Tibial nerve (tissue), 4 donors: Measurements from ENCODE around the gene CCNY. TPM values are rescaled to one million over a fixed set of nuclear protein-coding genes. Genes with fewer than 3 reads are reported as not detected.

Experiments used
- DNase-seq, 2 donors: peaks; one replicate each; pipeline ENCODE4 v3.0.0-alpha.2; 2019; ENCODE audit warnings: low spot score in 2 of 2
- H3K27ac ChIP-seq, 4 donors: fragments of 200-600 bp; sonication (generic) in 3 of 4; one replicate each; pipeline ENCODE4 v1.5.1; 2017 to 2019; ENCODE audit warnings: mild to moderate bottlenecking in 1 of 4
- H3K27me3 ChIP-seq, 2 donors: fragments of 200-600 bp; sonication (generic) in 1 of 2; one replicate each; pipeline versions ENCODE4 v1.5.1 to v1.6.0; 2017 to 2019
- H3K36me3 ChIP-seq, 3 donors: fragments of 200-600 bp; sonication (generic); one replicate each; pipeline ENCODE4 v1.5.1; 2018 to 2019
- H3K4me1 ChIP-seq, 4 donors: fragments of 200-600 bp; sonication (generic) in 3 of 4; one replicate each; pipeline ENCODE4 v1.5.1; 2017 to 2019
- H3K4me3 ChIP-seq, 4 donors: fragments of 200-600 bp; sonication (generic) in 3 of 4; one replicate each; pipeline ENCODE4 v1.5.1; 2017 to 2019; ENCODE audit warnings: mild to moderate bottlenecking in 1 of 4, moderate library complexity in 1 of 4
- H3K9me3 ChIP-seq, 4 donors: fragments of 200-600 bp; sonication (generic) in 3 of 4; one replicate each; pipeline ENCODE4 v1.5.1; 2017 to 2019
- CTCF ChIP-seq, 5 experiments: fragments of 200-600 bp in 3 of 5; fragments of 450-650 bp in 2 of 5; sonication (generic) in 3 of 5; IDR thresholded peaks; one replicate each; pipeline ENCODE4 v1.5.1; 2016 to 2019; ENCODE audit warnings: antibody characterized with exemption in 5 of 5, mild to moderate bottlenecking in 3 of 5, moderate library complexity in 2 of 5
- EP300 ChIP-seq, 2 donors: sonication (generic); formaldehyde crosslinking; IDR thresholded peaks; one replicate each; pipeline ENCODE4 v1.6.1; 2017; ENCODE audit warnings: antibody characterized with exemption in 2 of 2, mild to moderate bottlenecking in 1 of 2
- POLR2A ChIP-seq, 2 donors: fragments of 450-650 bp; IDR thresholded peaks; one replicate each; pipeline ENCODE4 v1.6.1; 2017; ENCODE audit warnings: antibody characterized with exemption in 2 of 2, mild to moderate bottlenecking in 2 of 2, moderate library complexity in 2 of 2
- WGBS, 2 donors: methylation state at CpG; one replicate each; pipeline ENCODE4 v1.1.5; 2018; 5-methylcytosine and 5-hydroxymethylcytosine counted together
- total RNA-seq, 4 donors: library from RNA; depleted of rRNA; stranded (reverse); fragments of >200 nt; gene quantifications; one replicate each; pipeline ENCODE4 v1.1.0, GENCODE V29; 2016

The CCNY gene
- total RNA-seq, 4 donors from 2014 or later = 24.3 to 27.6 (median 26.5) TPM

DNA sequence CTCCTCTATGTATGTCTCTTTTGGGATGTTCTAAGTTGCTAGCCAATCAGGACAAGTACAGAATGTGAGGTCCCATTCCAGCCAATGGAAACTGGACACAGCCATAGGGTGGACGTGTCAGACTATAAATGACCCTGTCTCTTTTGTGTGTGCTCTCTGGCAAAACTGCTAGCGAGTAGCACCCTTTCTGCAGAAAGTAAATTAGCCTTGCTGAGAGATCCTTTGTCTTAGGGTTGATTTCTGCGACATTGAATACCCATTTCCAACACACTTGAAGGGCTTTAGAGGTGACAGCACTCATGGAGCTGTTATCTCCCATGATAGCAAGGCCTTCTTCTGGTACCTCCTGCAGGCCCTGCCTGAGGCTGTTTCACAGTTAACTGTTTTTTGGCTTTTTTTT is 107.5 kb downstream of the CCNY start:
- H3K4me3 ChIP-seq = no peak overlapping the region
- peaks cover 0 to 37% (median 20%) of the 10 kb centered on the region in 4 donors for H3K4me1 ChIP-seq
- DNase-seq = no peak
- H3K27ac ChIP-seq = no peak overlapping the region
- peaks cover 0 to 5% (median 0%) of the 10 kb centered on the region in 3 donors for H3K36me3 ChIP-seq
- TF ChIP-seq POLR2A (IDR thresholded peaks at IDR 0.05) (no peak), CTCF (IDR thresholded peaks at IDR 0.05) (no peak), EP300 (IDR thresholded peaks at IDR 0.05) (no peak)
- peaks cover 0 to 30% (median 13%) of the 10 kb centered on the region in 4 donors for H3K9me3 ChIP-seq
- 93 to 96% methylated on average over 3 of the region's 3 CpGs for WGBS, 2 donors
- no peaks in the 10 kb centered on the region for H3K27me3 ChIP-seq

GRCh38 chr10:35445150-35445884 is 109.0 kb downstream of the CCNY start:
- TF ChIP-seq EP300 (IDR thresholded peaks at IDR 0.05) (no peak), POLR2A (IDR thresholded peaks at IDR 0.05) (no peak), CTCF (IDR thresholded peaks at IDR 0.05) (no peak)
- peaks cover under 1 to 52% (median 32%) of the 10 kb centered on the region in 4 donors for H3K4me1 ChIP-seq
- no peak for DNase-seq
- H3K27ac ChIP-seq = peak overlapping the region in 2 of 4 donors; percentile 18 to 80
- H3K36me3 ChIP-seq = peaks cover 0 to 5% (median 0%) of the 10 kb centered on the region in 3 donors
- WGBS, 2 donors = 81 to 84% methylated on average over 4 of the region's 4 CpGs
- no peaks in the 10 kb centered on the region for H3K27me3 ChIP-seq
- H3K9me3 ChIP-seq = peaks cover 0 to 24% (median 9%) of the 10 kb centered on the region in 4 donors
- no peak overlapping the region for H3K4me3 ChIP-seq

DNA sequence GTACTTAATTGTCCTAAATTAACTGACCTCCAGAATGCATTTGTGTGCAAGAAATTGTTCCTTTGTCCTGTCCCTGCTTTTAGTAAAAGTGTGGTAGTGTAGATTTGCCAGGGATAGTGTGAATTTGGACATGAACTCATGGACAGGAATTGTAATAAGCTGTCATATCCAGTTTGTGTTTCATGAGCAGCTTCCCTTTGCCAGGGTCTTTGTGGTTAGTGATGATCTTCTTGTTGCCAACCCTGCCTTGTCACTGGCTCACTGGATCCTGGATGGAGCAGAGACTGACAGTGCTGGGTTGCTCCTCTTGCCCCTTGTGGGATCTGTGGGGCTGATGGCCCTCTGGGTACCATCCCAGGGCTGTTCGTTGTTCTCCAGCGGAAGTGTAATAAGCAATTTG is 110.1 kb downstream of the CCNY start:
- H3K27me3 ChIP-seq = no peaks in the 10 kb centered on the region
- no peak for TF ChIP-seq POLR2A (IDR thresholded peaks at IDR 0.05)
- no peak for TF ChIP-seq CTCF (IDR thresholded peaks at IDR 0.05)
- TF ChIP-seq EP300 (IDR thresholded peaks at IDR 0.05) = no peak
- peak overlapping the region in 2 of 4 donors; percentile 14 to 80 for H3K27ac ChIP-seq
- H3K36me3 ChIP-seq = peaks cover 0 to 5% (median 0%) of the 10 kb centered on the region in 3 donors
- 94 to 95% methylated on average over 2 of the region's 2 CpGs for WGBS, 2 donors
- peaks cover 3 to 63% (median 43%) of the 10 kb centered on the region in 4 donors for H3K4me1 ChIP-seq
- no peak for DNase-seq
- peaks cover 0 to 24% (median 9%) of the 10 kb centered on the region in 4 donors for H3K9me3 ChIP-seq
- no peak overlapping the region for H3K4me3 ChIP-seq

DNA sequence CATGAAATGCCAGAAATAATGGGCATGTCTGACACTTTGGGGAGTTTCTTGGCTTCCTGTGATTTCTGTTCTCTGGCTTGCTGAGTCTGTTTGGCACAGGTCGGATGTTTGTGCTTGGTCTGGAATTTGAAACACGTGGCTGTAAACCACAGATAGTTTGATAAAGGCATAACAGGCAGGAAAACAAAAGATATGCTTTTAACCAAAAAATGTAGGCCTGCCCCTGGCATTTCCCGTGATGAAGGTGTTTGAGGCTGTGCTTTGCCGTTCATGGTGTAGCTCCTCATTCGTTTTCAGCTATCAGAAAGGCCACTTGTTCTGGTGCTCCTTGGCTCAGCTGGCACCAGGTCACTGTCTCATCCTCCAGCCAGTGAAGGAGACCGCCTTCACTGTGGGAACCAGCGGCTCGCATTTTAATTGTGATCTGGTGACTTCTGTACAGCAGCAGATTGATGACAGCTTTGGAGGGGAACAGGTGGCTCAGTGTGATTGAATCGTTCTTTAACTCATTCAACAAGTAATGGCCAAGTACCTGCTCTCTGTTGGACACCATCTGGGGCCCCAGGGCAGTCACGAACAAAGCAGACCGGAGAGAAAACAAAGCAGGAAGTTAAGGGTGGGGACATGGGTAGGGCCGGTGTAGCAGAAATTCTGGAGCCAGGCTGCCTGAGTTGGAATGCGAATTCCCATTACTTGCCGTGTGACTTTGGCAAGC is 111.5 kb downstream of the CCNY start:
- peaks cover 3 to 77% (median 52%) of the 10 kb centered on the region in 4 donors for H3K4me1 ChIP-seq
- TF ChIP-seq POLR2A (IDR thresholded peaks at IDR 0.05) (no peak), EP300 (IDR thresholded peaks at IDR 0.05) (peak in 1 of 2 donors; percentile 5)
- peaks cover 0 to 2% (median 0%) of the 10 kb centered on the region in 3 donors for H3K36me3 ChIP-seq
- peaks cover 0 to 19% (median 7%) of the 10 kb centered on the region in 4 donors for H3K9me3 ChIP-seq
- WGBS, 2 donors = 47 to 48% methylated on average over 14 of the region's 14 CpGs
- H3K27ac ChIP-seq = peak overlapping the region in 3 of 4 donors; percentile 5 to 80 (median 61)
- no peak overlapping the region for H3K4me3 ChIP-seq
- H3K27me3 ChIP-seq = no peaks in the 10 kb centered on the region
- DNase-seq = no peak

DNA sequence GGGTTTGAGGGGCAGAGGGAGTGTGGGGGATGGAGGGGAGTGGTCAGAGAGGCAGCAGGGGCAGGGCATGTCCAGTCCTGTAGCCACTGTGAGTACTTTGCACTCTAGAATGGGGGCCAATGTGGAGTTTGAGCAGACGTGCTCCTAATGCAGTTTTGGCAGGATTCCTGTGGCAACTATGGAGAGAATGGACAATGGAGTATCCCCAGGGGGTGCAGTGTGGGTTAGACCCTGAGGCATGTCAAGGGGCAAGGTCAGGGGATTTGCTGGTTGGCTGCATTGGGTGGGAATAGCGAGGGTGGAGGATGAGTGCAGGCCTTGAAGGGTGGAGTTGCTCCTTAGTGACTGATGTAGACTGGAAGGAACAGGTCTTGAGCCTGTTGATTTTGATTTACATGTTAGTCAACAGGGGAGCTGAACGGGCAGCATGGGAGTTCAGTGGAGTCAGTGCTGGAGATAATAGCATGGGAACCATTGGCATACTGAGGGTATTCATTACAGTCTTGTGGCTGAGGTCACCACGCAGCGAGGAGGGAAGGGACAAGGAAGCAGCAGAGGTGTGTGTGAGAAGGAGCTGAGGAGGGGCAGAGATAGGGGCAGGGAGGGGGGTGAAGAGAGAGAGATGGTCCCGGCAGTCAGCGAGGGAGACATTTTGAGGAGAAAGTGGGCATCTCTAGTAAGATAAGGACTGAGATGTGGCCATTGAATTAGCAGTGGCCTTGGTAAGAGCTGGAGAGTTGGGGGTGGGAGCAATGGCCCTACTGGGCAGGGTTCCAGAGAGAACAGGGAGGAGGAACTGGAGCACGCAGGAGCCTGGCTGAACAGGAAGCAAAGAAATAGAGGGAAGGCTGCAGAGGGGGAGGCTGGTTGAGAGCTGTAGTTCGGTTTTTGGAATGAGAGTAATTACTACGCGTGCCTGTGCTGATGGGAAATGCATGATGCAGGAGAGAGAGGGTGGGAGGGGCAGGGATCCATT is 112.7 kb downstream of the CCNY start:
- no peaks in the 10 kb centered on the region for H3K27me3 ChIP-seq
- no peak overlapping the region for H3K4me3 ChIP-seq
- 62 to 67% methylated on average over 11 of the region's 11 CpGs for WGBS, 2 donors
- H3K36me3 ChIP-seq = no peaks in the 10 kb centered on the region
- peaks cover 0 to 8% (median 3%) of the 10 kb centered on the region in 4 donors for H3K9me3 ChIP-seq
- TF ChIP-seq CTCF (IDR thresholded peaks at IDR 0.05) (no peak), POLR2A (IDR thresholded peaks at IDR 0.05) (no peak), EP300 (IDR thresholded peaks at IDR 0.05) (no peak)
- peaks cover 3 to 88% (median 52%) of the 10 kb centered on the region in 4 donors for H3K4me1 ChIP-seq
- H3K27ac ChIP-seq = peak overlapping the region in 3 of 4 donors; percentile 5 to 80 (median 61)
- DNase-seq = no peak
